Measurements from ENCODE around the gene PKM. TPM values are rescaled to one million over a fixed set of nuclear protein-coding genes. Genes with fewer than 3 reads are reported as not detected.

The PKM gene
- total RNA-seq, 4 donors from 2014 or later, result 307 to 392 (median 318) TPM

DNA sequence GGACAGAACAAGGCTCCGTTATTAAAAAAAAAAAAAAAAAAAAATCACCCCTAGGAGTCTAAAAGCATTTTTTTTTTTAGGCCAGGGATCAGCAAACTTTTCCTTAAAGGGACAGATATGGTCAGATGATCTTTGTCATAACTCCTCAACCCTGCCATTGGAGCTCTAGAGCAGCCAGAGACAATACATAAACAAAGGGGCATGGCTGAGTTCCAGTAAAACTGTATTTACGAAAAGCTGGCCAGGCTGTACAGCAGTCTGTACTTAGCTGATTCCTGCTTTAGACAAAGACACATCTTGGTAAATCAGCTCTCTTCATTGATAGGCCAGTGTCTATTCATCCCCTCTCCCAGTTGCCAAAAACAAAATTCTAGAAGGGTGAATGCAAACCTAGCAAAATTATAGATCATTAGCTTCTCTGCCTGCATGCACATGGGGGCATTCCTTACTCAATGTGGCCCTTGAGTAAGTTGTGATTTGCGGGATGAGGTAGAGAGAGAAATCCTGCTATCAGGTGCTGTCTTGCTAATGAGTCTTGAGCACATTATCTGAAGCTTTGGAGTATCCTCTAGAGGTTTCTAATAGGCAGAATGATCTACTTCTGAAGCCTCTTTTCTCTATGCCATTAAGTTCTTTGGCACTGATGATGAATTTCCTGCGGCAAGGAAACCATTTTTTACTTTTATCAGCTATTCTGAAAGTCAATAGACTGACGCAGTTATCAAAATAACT, 77.6 kb downstream of the PKM start:
- Histone ChIP-seq H3K36me3 (no peaks in the 10 kb centered on the region), H3K27ac (no peak overlapping the region), H3K27me3 (no peaks in the 10 kb centered on the region), H3K9me3 (no peaks in the 10 kb centered on the region), H3K4me3 (no peak overlapping the region), H3K4me1 (peaks cover 0 to 9% (median 0%) of the 10 kb centered on the region in 4 donors)
- no peak for TF ChIP-seq POLR2A (IDR thresholded peaks at IDR 0.05)
- TF ChIP-seq CTCF (IDR thresholded peaks at IDR 0.05), result no peak
- no peak for DNase-seq

Other genes with a start within 250 kb of the PKM start
- gene MYO9A, start 113.0 kb downstream of the PKM start, total RNA-seq, result 10 to 100 TPM; 28.2 to 47.3 (median 39.3) TPM
- 1 to 10 TPM in 1 of 4 donors, under 1 TPM in 2, not detected in 1; 0.88 to 2.4 (median 0.95) TPM for gene SENP8, start 112.8 kb downstream of the PKM start, total RNA-seq
- 10 to 100 TPM in 3 of 4 donors, 1 to 10 TPM in 1; 3.3 to 27.8 (median 20.4) TPM for gene GRAMD2A, start 33.4 kb downstream of the PKM start, total RNA-seq
- 10 to 100 TPM; 43.8 to 81.8 (median 71.4) TPM for gene PARP6, start 41.4 kb upstream of the PKM start, total RNA-seq
- 1 to 10 TPM in 3 of 4 donors, not detected in 1; 1.8 to 3.7 (median 3.6) TPM for gene CELF6, start 89.0 kb upstream of the PKM start, total RNA-seq
- 10 to 100 TPM; 45.4 to 81.4 (median 69.1) TPM for gene HEXA, start 144.8 kb upstream of the PKM start, total RNA-seq
- gene TMEM202, start 167.1 kb upstream of the PKM start, total RNA-seq, result not detected
- gene ARIH1, start 243.1 kb upstream of the PKM start, total RNA-seq, result 10 to 100 TPM; 42.3 to 81.7 (median 52.3) TPM

Measured in Peyer's patch (tissue), 4 donors.